RPMI7951 (cell line): ENCODE results near the gene UBE2O. TPM values are rescaled to one million over a fixed set of nuclear protein-coding genes. Genes with fewer than 3 reads are reported as not detected.
"Not testable (repeated sequence)": the region's sequence is repeated elsewhere in the genome, so short reads cannot be mapped to it uniquely, and the experiment has no call there.

Source experiments
- DNase-seq: peaks from one replicate; pipeline ENCODE4 v3.0.0-alpha.2; 2012; ENCODE audit warnings: low read depth
- total RNA-seq: library from RNA; depleted of rRNA; stranded (reverse); fragments of >200 nt; shearing (Covaris generic); gene quantifications from 2 replicates; pipeline ENCODE4 v1.2.3, GENCODE V29; 2014; rRNA removed

Gene UBE2O
- total RNA-seq, 1 experiment from 2014 or later, result 7.6 TPM

GRCh38 chr17:76350463-76350862, 102.5 kb downstream of the UBE2O start:
- no peak for DNase-seq

GRCh38 chr17:76346936-76347335, 106.0 kb downstream of the UBE2O start:
- not testable (repeated sequence) for DNase-seq

DNA sequence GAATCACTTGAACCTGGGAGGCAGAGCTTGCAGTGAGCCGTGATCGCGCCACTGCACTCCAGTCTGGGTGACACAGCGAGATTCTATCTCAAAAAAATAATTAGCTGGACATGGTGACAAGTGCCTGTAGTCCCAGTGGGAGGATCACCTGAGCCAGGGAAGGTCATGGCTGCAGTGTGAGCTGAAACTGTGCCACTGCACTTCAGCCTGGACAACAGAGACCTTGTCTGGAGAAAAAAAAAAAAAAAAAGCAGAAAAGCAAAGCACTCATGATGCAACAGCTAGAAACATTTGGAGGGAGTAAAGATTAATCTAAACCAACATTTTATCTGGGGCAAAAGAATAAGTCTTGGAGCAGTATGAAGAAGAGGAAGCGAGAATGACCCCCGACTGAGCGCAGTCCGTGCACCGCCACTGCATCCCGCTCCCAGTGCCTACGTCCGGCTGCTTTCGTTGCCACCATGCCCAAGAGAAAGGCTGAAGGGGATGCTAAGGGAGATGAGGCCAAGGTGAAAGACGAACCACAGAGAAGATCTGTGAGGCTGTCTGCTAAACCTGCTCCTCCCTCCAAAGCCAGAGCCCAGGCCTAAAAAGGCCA, 107.5 kb downstream of the UBE2O start:
- no peak for DNase-seq

DNA sequence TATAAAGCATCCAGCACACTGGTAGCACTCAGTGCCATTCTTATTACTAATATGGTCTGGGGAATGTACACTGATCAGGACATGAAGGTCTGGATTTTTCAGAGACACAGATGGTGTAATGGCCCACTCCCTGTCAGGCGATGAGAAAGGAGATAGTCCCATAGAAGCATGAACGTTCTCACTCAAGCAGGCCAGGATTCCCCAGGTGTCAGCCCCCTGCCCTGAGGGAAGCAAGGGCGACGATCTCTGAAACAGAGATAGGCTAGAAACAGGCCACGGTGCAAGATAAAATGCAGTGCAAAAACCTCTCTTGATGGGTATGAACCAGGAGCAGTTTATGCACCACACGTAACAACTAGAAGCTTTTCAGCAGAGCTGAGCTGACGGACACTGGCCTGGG, 109.8 kb downstream of the UBE2O start:
- no peak for DNase-seq

DNA sequence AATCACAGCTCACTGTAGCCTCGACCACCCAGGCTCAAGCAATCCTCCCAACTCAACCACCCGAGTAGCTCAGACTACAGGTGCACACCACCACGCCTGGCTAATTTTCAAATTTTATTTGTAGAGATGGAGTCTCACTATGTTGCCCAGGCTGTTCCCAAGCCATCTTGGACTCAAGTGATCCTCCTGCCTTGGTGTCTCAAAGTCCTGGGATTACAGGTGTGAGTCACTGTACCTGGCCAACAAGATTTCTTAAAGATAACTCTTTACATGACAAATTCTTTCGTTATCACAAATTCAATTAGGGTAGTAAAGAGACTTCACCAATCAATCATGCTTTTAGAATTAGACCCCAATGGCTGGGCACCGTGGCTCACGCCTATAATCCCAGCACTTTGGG, 111.7 kb downstream of the UBE2O start:
- DNase-seq, result no peak

Other genes starting within 250 kb of the UBE2O start
- gene RNF157, start 212.7 kb downstream of the UBE2O start, total RNA-seq, result 3.5 and 5.8 TPM in 2 replicates
- 20.5 and 22.0 TPM in 2 replicates for gene UBALD2, start 187.8 kb downstream of the UBE2O start, total RNA-seq
- gene QRICH2, start 144.9 kb downstream of the UBE2O start, total RNA-seq, result 0.48 and 0.59 TPM in 2 replicates
- gene PRPSAP1, start 99.2 kb downstream of the UBE2O start, total RNA-seq, result 54.8 and 55.7 TPM in 2 replicates
- 34.6 and 37.6 TPM in 2 replicates for gene SPHK1, start 68.5 kb downstream of the UBE2O start, total RNA-seq
- not detected in 2 replicates for gene AANAT, start 14.5 kb upstream of the UBE2O start, total RNA-seq
- 22.6 and 24.0 TPM in 2 replicates for gene RHBDF2, start 48.3 kb upstream of the UBE2O start, total RNA-seq
- gene CYGB, start 84.6 kb upstream of the UBE2O start, total RNA-seq, result 1.1 and 2.0 TPM in 2 replicates
- under 0.01 and 0.48 TPM in 2 replicates for gene PRCD, start 86.9 kb upstream of the UBE2O start, total RNA-seq
- gene ST6GALNAC2, start 132.7 kb upstream of the UBE2O start, total RNA-seq, result 10.7 and 11.4 TPM in 2 replicates
- gene ST6GALNAC1, start 190.6 kb upstream of the UBE2O start, total RNA-seq, result not detected in 2 replicates